MM.1S (cell line): Measurements from ENCODE around the gene CSH1.

Experiments used
- EZH2 ChIP-seq: fragments of 300-600 bp; sonication (generic); optimal IDR thresholded peaks from 2 replicates; pipeline ENCODE3; 2017; ENCODE audit warnings: low read depth, mild to moderate bottlenecking, antibody characterized with exemption, low read length, mixed read lengths
- EZH2phosphoT487 ChIP-seq: fragments of 300-600 bp; sonication (generic); IDR thresholded peaks from 2 replicates; pipeline ENCODE4 v1.6.1; 2018; ENCODE audit warnings: antibody characterized with exemption, low read length
- TF ChIP-seq, protein P1 (sequence below): fragments of 300-600 bp; sonication (generic); IDR thresholded peaks from 2 replicates; pipeline ENCODE4 v1.5.1; 2016; ENCODE audit warnings: antibody characterized with exemption, low read length, mixed read lengths

DNA sequence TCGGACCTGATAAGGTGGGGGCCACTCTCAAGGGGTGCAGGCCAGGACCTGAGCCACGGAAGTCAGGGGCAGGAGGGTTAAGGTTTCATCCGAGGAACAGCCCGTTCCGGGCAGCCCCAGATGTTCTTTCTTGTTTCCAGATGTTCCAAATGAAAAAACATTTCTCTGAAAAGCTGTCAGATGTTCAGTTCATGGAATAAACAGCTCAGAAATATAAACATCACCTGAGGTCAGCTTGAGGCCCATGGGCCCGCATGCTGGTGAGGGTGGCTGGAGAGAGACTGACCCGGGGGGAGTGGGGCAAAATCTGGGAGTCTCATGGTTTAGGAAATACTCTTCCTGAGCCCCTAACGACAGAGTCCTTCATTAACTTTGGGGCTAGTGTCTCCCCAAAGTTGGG lies 37.2 kb upstream of the CSH1 start:
- TF ChIP-seq, protein P1, sequence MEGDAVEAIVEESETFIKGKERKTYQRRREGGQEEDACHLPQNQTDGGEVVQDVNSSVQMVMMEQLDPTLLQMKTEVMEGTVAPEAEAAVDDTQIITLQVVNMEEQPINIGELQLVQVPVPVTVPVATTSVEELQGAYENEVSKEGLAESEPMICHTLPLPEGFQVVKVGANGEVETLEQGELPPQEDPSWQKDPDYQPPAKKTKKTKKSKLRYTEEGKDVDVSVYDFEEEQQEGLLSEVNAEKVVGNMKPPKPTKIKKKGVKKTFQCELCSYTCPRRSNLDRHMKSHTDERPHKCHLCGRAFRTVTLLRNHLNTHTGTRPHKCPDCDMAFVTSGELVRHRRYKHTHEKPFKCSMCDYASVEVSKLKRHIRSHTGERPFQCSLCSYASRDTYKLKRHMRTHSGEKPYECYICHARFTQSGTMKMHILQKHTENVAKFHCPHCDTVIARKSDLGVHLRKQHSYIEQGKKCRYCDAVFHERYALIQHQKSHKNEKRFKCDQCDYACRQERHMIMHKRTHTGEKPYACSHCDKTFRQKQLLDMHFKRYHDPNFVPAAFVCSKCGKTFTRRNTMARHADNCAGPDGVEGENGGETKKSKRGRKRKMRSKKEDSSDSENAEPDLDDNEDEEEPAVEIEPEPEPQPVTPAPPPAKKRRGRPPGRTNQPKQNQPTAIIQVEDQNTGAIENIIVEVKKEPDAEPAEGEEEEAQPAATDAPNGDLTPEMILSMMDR = no peak
- TF ChIP-seq EZH2phosphoT487 (no peak), EZH2 (no peak)
